H9 (cell line): ENCODE data around the gene HEXD. TPM values are rescaled to one million over a fixed set of nuclear protein-coding genes. Genes with fewer than 3 reads are reported as not detected.

Source experiments
- DNase-seq: peaks from one replicate; pipeline ENCODE4 v3.0.0-alpha.2; 2017
- H2AFZ ChIP-seq: one replicate; pipeline ENCODE4 v1.6.1; 2013; ENCODE audit warnings: mild to moderate bottlenecking, low read length, control low read depth, moderate library complexity
- H2AK5ac ChIP-seq: 2 replicates; pipeline ENCODE4 v1.6.1; 2013; ENCODE audit warnings: low read length, control low read depth, mixed read lengths; ENCODE audit not compliant: insufficient read length
- H2BK120ac ChIP-seq: one replicate; pipeline ENCODE4 v1.6.1; 2013; ENCODE audit warnings: low read depth, mild to moderate bottlenecking, low read length, control low read depth, inconsistent platforms; ENCODE audit not compliant: poor library complexity, severe bottlenecking
- H2BK12ac ChIP-seq: 2 replicates; pipeline ENCODE4 v1.6.1; 2013; ENCODE audit warnings: low read length, control low read depth, mixed read lengths, low read depth; ENCODE audit not compliant: insufficient read length
- H2BK15ac ChIP-seq: 2 replicates; pipeline ENCODE4 v1.6.1; 2013; ENCODE audit warnings: low read depth, low read length, control low read depth
- H2BK20ac ChIP-seq: one replicate; pipeline ENCODE4 v1.6.1; 2013; ENCODE audit warnings: low read depth, mild to moderate bottlenecking, low read length, control low read depth, inconsistent platforms; ENCODE audit not compliant: poor library complexity, severe bottlenecking
- H2BK5ac ChIP-seq: 2 replicates; pipeline ENCODE4 v1.6.1; 2013; ENCODE audit warnings: low read length, control low read depth, mixed read lengths; ENCODE audit not compliant: insufficient read length
- H3K14ac ChIP-seq: 2 replicates; pipeline ENCODE4 v1.6.1; 2013; ENCODE audit warnings: low read length, control low read depth; ENCODE audit not compliant: insufficient read depth
- H3K18ac ChIP-seq: 2 replicates; pipeline ENCODE4 v1.6.1; 2013; ENCODE audit warnings: low read depth, mild to moderate bottlenecking, mixed read lengths, low read length, control low read depth; ENCODE audit not compliant: insufficient read length
- H3K23ac ChIP-seq: 2 replicates; pipeline ENCODE4 v1.6.1; 2013; ENCODE audit warnings: low read length, control low read depth, mixed read lengths, low read depth; ENCODE audit not compliant: insufficient read length
- H3K23me2 ChIP-seq: 2 replicates; pipeline ENCODE4 v1.6.1; 2013; ENCODE audit warnings: low read depth, mild to moderate bottlenecking, mixed read lengths, low read length, control low read depth; ENCODE audit not compliant: insufficient read length, poor library complexity, severe bottlenecking
- H3K27ac ChIP-seq: 2 replicates; pipeline ENCODE4 v1.5.1; 2013; ENCODE audit warnings: low read length, control low read depth, mixed read lengths, low read depth; ENCODE audit not compliant: insufficient read length
- H3K27me3 ChIP-seq: 2 replicates; pipeline ENCODE4 v1.6.1; 2013; ENCODE audit warnings: low read length, control low read depth, inconsistent platforms; ENCODE audit not compliant: insufficient read depth
- H3K4ac ChIP-seq: 2 replicates; pipeline ENCODE4 v1.6.1; 2013; ENCODE audit warnings: low read depth, mild to moderate bottlenecking, control low read depth, inconsistent platforms, low read length, moderate library complexity
- H3K4me1 ChIP-seq: 2 replicates; pipeline ENCODE4 v1.6.1; 2013; ENCODE audit warnings: low read length, control low read depth, inconsistent platforms; ENCODE audit not compliant: insufficient read depth
- H3K4me2 ChIP-seq: 2 replicates; pipeline ENCODE4 v1.6.1; 2013; ENCODE audit warnings: low read length, control low read depth, mixed read lengths; ENCODE audit not compliant: insufficient read length, insufficient read depth
- H3K56ac ChIP-seq: 2 replicates; pipeline ENCODE4 v1.6.1; 2013; ENCODE audit warnings: low read depth, mild to moderate bottlenecking, mixed read lengths, low read length, control low read depth; ENCODE audit not compliant: insufficient read length
- H3K79me1 ChIP-seq: 2 replicates; pipeline ENCODE4 v1.6.1; 2013; ENCODE audit warnings: low read depth, mild to moderate bottlenecking, moderate library complexity, low read length, control low read depth, inconsistent platforms; ENCODE audit not compliant: insufficient read depth, poor library complexity, severe bottlenecking
- H3K79me2 ChIP-seq: 2 replicates; pipeline ENCODE4 v1.6.1; 2013; ENCODE audit warnings: low read length, control low read depth, inconsistent platforms; ENCODE audit not compliant: insufficient read depth
- H3K9ac ChIP-seq: 2 replicates; pipeline ENCODE4 v1.6.1; 2013; ENCODE audit warnings: low read length, control low read depth, mixed read lengths; ENCODE audit not compliant: insufficient read length; ENCODE audit errors: extremely low read depth
- H3K9me3 ChIP-seq: one replicate; pipeline ENCODE4 v1.6.1; 2013; ENCODE audit warnings: low read depth, low read length, inconsistent platforms; ENCODE audit not compliant: control insufficient read depth
- H3T11ph ChIP-seq: one replicate; pipeline ENCODE4 v1.6.1; 2013; ENCODE audit warnings: mild to moderate bottlenecking, low read length, control low read depth, inconsistent platforms
- H4K20me1 ChIP-seq: one replicate; pipeline ENCODE4 v1.6.1; 2013; ENCODE audit not compliant: control insufficient read depth, insufficient read length, insufficient read depth
- H4K5ac ChIP-seq: 2 replicates; pipeline ENCODE4 v1.6.1; 2013; ENCODE audit warnings: low read depth, mild to moderate bottlenecking, mixed read lengths, low read length, control low read depth; ENCODE audit not compliant: insufficient read length
- H4K8ac ChIP-seq: replicated peaks from 2 replicates; pipeline ENCODE4 v1.6.1; 2013; ENCODE audit warnings: low read length, control low read depth, mixed read lengths, low read depth; ENCODE audit not compliant: insufficient read length
- H4K91ac ChIP-seq: 2 replicates; pipeline ENCODE4 v1.6.1; 2013; ENCODE audit warnings: low read depth, mild to moderate bottlenecking, moderate library complexity, mixed read lengths, low read length, control low read depth; ENCODE audit not compliant: insufficient read length
- H3K27ac Mint-ChIP-seq, 3 experiments: 2 replicates in 2 of 3; 3 replicates in 1 of 3; pipeline ENCODE4 v1.8.0; 2020 to 2021; ENCODE audit warnings: mixed read lengths in 3 of 3, mild to moderate bottlenecking in 1 of 3, moderate library complexity in 1 of 3
- H3K27me3 Mint-ChIP-seq: 2 replicates; pipeline ENCODE4 v1.8.0; 2021; ENCODE audit warnings: low read depth, mild to moderate bottlenecking, moderate library complexity, mixed read lengths
- H3K36me3 Mint-ChIP-seq, 3 experiments: 2 replicates in 2 of 3; 3 replicates in 1 of 3; pipeline ENCODE4 v1.8.0; 2020 to 2021; ENCODE audit warnings: low read depth in 3 of 3, mixed read lengths in 3 of 3; ENCODE audit not compliant: insufficient read depth in 1 of 3
- H3K4me1 Mint-ChIP-seq, 2 experiments: 2 replicates each; pipeline ENCODE4 v1.8.0; 2020; ENCODE audit warnings: mixed read lengths in 2 of 2
- H3K4me3 Mint-ChIP-seq, 2 experiments: 2 replicates in 1 of 2; 3 replicates in 1 of 2; pipeline ENCODE4 v1.8.0; 2020 to 2021; ENCODE audit warnings: mild to moderate bottlenecking in 2 of 2, mixed read lengths in 2 of 2, moderate library complexity in 1 of 2
- H3K9me3 Mint-ChIP-seq, 2 experiments: 2 replicates in 1 of 2; 3 replicates in 1 of 2; pipeline ENCODE4 v1.8.0; 2020; ENCODE audit warnings: mild to moderate bottlenecking in 2 of 2, mixed read lengths in 2 of 2, moderate library complexity in 1 of 2
- CTCF ChIP-seq: fragments of 200-600 bp; sonication (generic); conservative IDR thresholded peaks from 3 replicates; pipeline ENCODE4 v1.8.0; 2021; ENCODE audit warnings: antibody characterized with exemption, mild to moderate bottlenecking
- WGBS: extraction: QIAGEN DNeasy Blood & Tissue Kit; methylation state at CpG from one replicate; pipeline ENCODE4 v1.1.7; 2013; ENCODE audit warnings: missing lambda C conversion rate, low lambda C conversion rate, mixed read lengths; ENCODE audit not compliant: insufficient read length; ENCODE audit errors: extremely low coverage; 5-methylcytosine and 5-hydroxymethylcytosine counted together
- total RNA-seq: library from RNA; stranded (reverse); gene quantifications from 2 replicates; pipeline ENCODE4 v1.2.1, GENCODE V29; 2021

Gene HEXD
- total RNA-seq, 1 experiment from 2014 or later = 23.2 TPM

DNA sequence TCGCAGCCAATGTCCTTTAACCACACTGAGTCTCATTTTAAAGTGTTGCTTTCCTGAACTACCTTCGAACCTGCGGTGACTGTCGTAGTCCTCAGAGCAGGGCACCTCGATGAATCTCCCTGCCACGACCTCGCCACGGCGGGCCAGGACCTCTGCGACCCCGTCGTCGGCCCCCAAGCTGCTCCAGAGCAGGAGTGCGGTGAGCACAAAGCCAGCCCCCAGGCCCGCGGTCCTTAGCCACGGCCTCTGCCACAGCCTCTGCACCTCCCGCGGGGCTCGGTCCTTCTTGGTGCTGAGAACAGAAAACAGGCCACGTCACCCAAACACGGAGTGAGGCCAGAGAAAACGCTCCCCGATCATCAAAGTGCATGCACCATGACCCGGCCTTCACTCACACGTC, 2.8 kb upstream of the HEXD start:
- H4K20me1 ChIP-seq = no peaks in the 10 kb centered on the region
- no peaks in the 10 kb centered on the region for H3K9me3 ChIP-seq
- no peaks in the 10 kb centered on the region for H3K79me1 ChIP-seq
- no peaks in the 10 kb centered on the region for H3K79me2 ChIP-seq
- H3K14ac ChIP-seq = no peak overlapping the region
- no peak overlapping the region for H4K8ac ChIP-seq
- H3K4ac ChIP-seq = no peak overlapping the region
- no peak overlapping the region for H2AK5ac ChIP-seq
- no peak overlapping the region for H2BK15ac ChIP-seq
- no peaks in the 10 kb centered on the region for H3K4me1 ChIP-seq
- Mint-ChIP-seq H3K9me3 (no peaks in the 10 kb centered on the region; a peak in 1 of 5 replicates), H3K27ac (no peak overlapping the region), H3K36me3 (peaks cover 9 to 15% (median 11%) of the 10 kb centered on the region in 3 experiments; a peak in 6 of 7 replicates), H3K4me1 (peaks cover 14 to 23% of the 10 kb centered on the region in 2 experiments), H3K4me3 (peak overlapping the region in 1 of 2 experiments; percentile 27; a peak in 1 of 5 replicates), H3K27me3 (peaks cover 3% of the 10 kb centered on the region)
- H2BK120ac ChIP-seq = no peak overlapping the region
- no peak overlapping the region for H2BK20ac ChIP-seq
- no peak overlapping the region for H3K27ac ChIP-seq
- peaks cover 3% of the 10 kb centered on the region for H3K23me2 ChIP-seq
- H2AFZ ChIP-seq = no peak overlapping the region
- H3T11ph ChIP-seq = no peak overlapping the region
- no peak overlapping the region for H3K56ac ChIP-seq
- no peak overlapping the region for H3K18ac ChIP-seq
- no peak for DNase-seq
- no peak overlapping the region for H3K9ac ChIP-seq
- no peak overlapping the region for H3K23ac ChIP-seq
- no peak overlapping the region for H4K91ac ChIP-seq
- H3K4me2 ChIP-seq = no peak overlapping the region
- no peaks in the 10 kb centered on the region for H3K27me3 ChIP-seq
- no CpG with 5 or more reads among the region's 26 CpGs for WGBS
- H4K5ac ChIP-seq = no peak overlapping the region
- H2BK5ac ChIP-seq = no peak overlapping the region
- no peak overlapping the region for H2BK12ac ChIP-seq
- TF ChIP-seq CTCF = no peak
